Kidney epithelial cell (primary cell): ENCODE results near the gene SBSN. TPM values are rescaled to one million over a fixed set of nuclear protein-coding genes. Genes with fewer than 3 reads are reported as not detected.

Experiments
- DNase-seq: peaks from one replicate; pipeline ENCODE4 v3.0.0-alpha.2; 2010; ENCODE audit warnings: low read depth
- H3K27me3 ChIP-seq: 2 replicates; pipeline ENCODE4 v1.6.0; 2011; ENCODE audit warnings: low read length; ENCODE audit not compliant: control insufficient read depth, insufficient read depth
- H3K36me3 ChIP-seq: 2 replicates; pipeline ENCODE4 v1.5.1; 2011; ENCODE audit warnings: low read length; ENCODE audit not compliant: control insufficient read depth, insufficient read depth
- H3K4me3 ChIP-seq: 2 replicates; pipeline ENCODE4 v1.5.1; 2011; ENCODE audit warnings: low read depth, mild to moderate bottlenecking, control low read depth, low read length
- CTCF ChIP-seq: IDR thresholded peaks from 2 replicates; pipeline ENCODE4 v1.5.1; 2011; ENCODE audit warnings: mild to moderate bottlenecking, moderate library complexity, low read length, control low read depth, inconsistent platforms; ENCODE audit not compliant: insufficient read depth, poor library complexity, severe bottlenecking
- total RNA-seq: library from RNA; depleted of rRNA; stranded (reverse); fragments of >200 nt; gene quantifications from 2 replicates; pipeline ENCODE4 v1.2.3, GENCODE V29; 2015

SBSN gene
- total RNA-seq, result not detected in 2 replicates

- H3K36me3 ChIP-seq, result no peaks in the 10 kb centered on the region
- DNase-seq, result no peak
- peaks cover 39% of the 10 kb centered on the region for H3K27me3 ChIP-seq
- H3K4me3 ChIP-seq, result no peak within 1 kb of the TSS
- TF ChIP-seq CTCF, result no peak
Measured at GRCh38 chr19:35528218-35529038, at the start of gene SBSN. Gene SBSN, minus strand, starts transcription at chr19:35528311. Its CDS starts 30 bp downstream, at chr19:35528281.

GRCh38 chr19:35571406-35571965, 43.4 kb upstream of the SBSN start:
- H3K36me3 ChIP-seq, result no peaks in the 10 kb centered on the region
- no peaks in the 10 kb centered on the region for H3K27me3 ChIP-seq
- DNase-seq, result no peak
- TF ChIP-seq CTCF, result no peak
- H3K4me3 ChIP-seq, result no peak overlapping the region

- Histone ChIP-seq H3K27me3 (no peaks in the 10 kb centered on the region), H3K4me3 (no peak overlapping the region), H3K36me3 (no peaks in the 10 kb centered on the region)
- DNase-seq, result no peak
- TF ChIP-seq CTCF, result no peak
Measured at GRCh38 chr19:35569281-35569781, 41.2 kb upstream of the SBSN start.

GRCh38 chr19:35566738-35567137, 38.6 kb upstream of the SBSN start:
- H3K27me3 ChIP-seq, result no peaks in the 10 kb centered on the region
- H3K36me3 ChIP-seq, result no peaks in the 10 kb centered on the region
- no peak overlapping the region for H3K4me3 ChIP-seq
- DNase-seq, result no peak
- no peak for TF ChIP-seq CTCF

GRCh38 chr19:35565016-35565856, 37.1 kb upstream of the SBSN start:
- no peak for DNase-seq
- H3K36me3 ChIP-seq, result no peaks in the 10 kb centered on the region
- no peak for TF ChIP-seq CTCF
- H3K4me3 ChIP-seq, result no peak overlapping the region
- H3K27me3 ChIP-seq, result peaks cover under 1% of the 10 kb centered on the region
